ENCODE measurements around the gene DLG2.

GRCh38 chr11:84626256-84626655 lies 1000.9 kb downstream of the DLG2 start:
- no peak for TF ChIP-seq USF2 (IDR thresholded peaks at IDR 0.05; ENCODE audit: low read depth, low read length)
- no peak for TF ChIP-seq POLR2A (IDR thresholded peaks at IDR 0.05; ENCODE audit: low read depth, low read length)
- TF ChIP-seq CTCF (conservative IDR thresholded peaks at IDR 0.05; ENCODE audit: low read depth, low read length): no peak
- no peak for TF ChIP-seq CEBPB (IDR thresholded peaks at IDR 0.05; ENCODE audit: low read depth, low read length)
- no peak for TF ChIP-seq FOS (IDR thresholded peaks at IDR 0.05; ENCODE audit: low read depth, low read length)
- TF ChIP-seq RAD21 (IDR thresholded peaks at IDR 0.05; ENCODE audit: low read length): no peak
- no peak for TF ChIP-seq MXI1 (IDR thresholded peaks at IDR 0.05; ENCODE audit: borderline replicate concordance, low read depth, low read length)
- TF ChIP-seq RFX5 (IDR thresholded peaks at IDR 0.05; ENCODE audit: low read depth, low read length): no peak
- TF ChIP-seq RCOR1 (IDR thresholded peaks at IDR 0.05; ENCODE audit: insufficient replicate concordance, low read length): no peak
- TF ChIP-seq SMC3 (IDR thresholded peaks at IDR 0.05; ENCODE audit: low read depth, low read length): no peak

Data from IMR-90 (cell line).